IMR-90 (cell line): ENCODE measurements around the gene FAM217A. TPM values are rescaled to one million over a fixed set of nuclear protein-coding genes. Genes with fewer than 3 reads are reported as not detected.

Experiments
- ATAC-seq: fragments of 200-7000 bp; cut with Tn5 transposase; 2 replicates; pipeline ENCODE4 v1.9.1; 2020; ENCODE audit warnings: low read depth, mild to moderate bottlenecking, moderate library complexity
- BruUV-seq: library from RNA; stranded (reverse); fragments of 400-500 nt; replicated peaks from 2 replicates; lab custom pipeline; 2021; lab: Mats Ljungman, UMichigan
- CTCF ChIA-PET: fragments of 300-600 bp; formaldehyde crosslinking; extraction: SDS; loops from one replicate; lab custom pipeline; 2021; ENCODE audit warnings: antibody characterized with exemption; lab: Yijun Ruan, JAX
- POLR2A ChIA-PET: fragments of 300-600 bp; sonication (Branson Sonifier 250); formaldehyde crosslinking; loops from one replicate; lab custom pipeline; 2022; ENCODE audit warnings: antibody characterized with exemption; ENCODE audit not compliant: unreplicated experiment; lab: Charles Lee
- DNase-seq: peaks from one replicate; pipeline ENCODE4 v3.0.0; 2013
- H2AFZ ChIP-seq: replicated peaks from 2 replicates; pipeline ENCODE3; 2013; ENCODE audit warnings: low read length, mild to moderate bottlenecking; ENCODE audit not compliant: poor library complexity
- H2AK5ac ChIP-seq: 2 replicates; pipeline ENCODE4 v1.6.1; 2013; ENCODE audit warnings: low read depth, low read length, inconsistent platforms
- H2AK9ac ChIP-seq: replicated peaks from 2 replicates; pipeline ENCODE3; 2013; ENCODE audit warnings: mild to moderate bottlenecking, low read depth, low read length, moderate library complexity; ENCODE audit not compliant: poor library complexity
- H2BK120ac ChIP-seq: 2 replicates; pipeline ENCODE4 v1.6.1; 2013; ENCODE audit warnings: low read depth, low read length, inconsistent platforms
- H2BK15ac ChIP-seq: 3 replicates; pipeline ENCODE4 v1.6.1; 2013; ENCODE audit warnings: low read depth, low read length, inconsistent platforms
- H2BK20ac ChIP-seq: 2 replicates; pipeline ENCODE4 v1.6.1; 2013; ENCODE audit warnings: low read depth, mild to moderate bottlenecking, inconsistent platforms, low read length, moderate library complexity
- H2BK5ac ChIP-seq: 2 replicates; pipeline ENCODE4 v1.6.1; 2013; ENCODE audit warnings: mild to moderate bottlenecking, low read depth, low read length, inconsistent platforms; ENCODE audit not compliant: poor library complexity, severe bottlenecking
- H3K14ac ChIP-seq: replicated peaks from 2 replicates; pipeline ENCODE4 v1.6.1; 2013; ENCODE audit warnings: low read depth, low read length, inconsistent platforms
- H3K18ac ChIP-seq: 2 replicates; pipeline ENCODE4 v1.6.1; 2013; ENCODE audit warnings: low read depth, low read length, control low read depth
- H3K23ac ChIP-seq: 2 replicates; pipeline ENCODE4 v1.6.1; 2013; ENCODE audit warnings: low read depth, low read length, inconsistent platforms
- H3K27ac ChIP-seq: 2 replicates; pipeline ENCODE4 v1.5.1; 2013; ENCODE audit warnings: mild to moderate bottlenecking, control low read depth, low read length; ENCODE audit not compliant: insufficient read depth
- H3K27me3 ChIP-seq: 2 replicates; pipeline ENCODE4 v1.6.1; 2013; ENCODE audit warnings: low read length; ENCODE audit not compliant: control insufficient read depth, insufficient read depth
- H3K36me3 ChIP-seq: 2 replicates; pipeline ENCODE4 v1.6.1; 2013; ENCODE audit warnings: low read length, mixed read lengths; ENCODE audit not compliant: control insufficient read depth, insufficient read depth
- H3K4ac ChIP-seq: 2 replicates; pipeline ENCODE4 v1.6.1; 2013; ENCODE audit warnings: low read depth, low read length, inconsistent platforms
- H3K4me1 ChIP-seq: 2 replicates; pipeline ENCODE4 v1.6.1; 2013; ENCODE audit warnings: low read length, mixed read lengths; ENCODE audit not compliant: control insufficient read depth, insufficient read depth
- H3K4me2 ChIP-seq: 2 replicates; pipeline ENCODE4 v1.6.1; 2013; ENCODE audit warnings: low read depth, mild to moderate bottlenecking, control low read depth, low read length, moderate library complexity
- H3K4me3 ChIP-seq: 2 replicates; pipeline ENCODE4 v1.5.1; 2013; ENCODE audit warnings: low read depth, mild to moderate bottlenecking, control low read depth, low read length, moderate library complexity; ENCODE audit not compliant: insufficient read depth
- H3K56ac ChIP-seq: 2 replicates; pipeline ENCODE4 v1.6.1; 2013; ENCODE audit warnings: low read length, inconsistent platforms; ENCODE audit not compliant: insufficient read depth; ENCODE audit errors: extremely low read depth
- H3K79me1 ChIP-seq, 2 experiments: 2 replicates each; pipeline ENCODE4 v1.6.1; 2013; ENCODE audit warnings: low read length in 2 of 2, inconsistent platforms in 1 of 2, low read depth in 1 of 2
- H3K9ac ChIP-seq: 2 replicates; pipeline ENCODE4 v1.6.1; 2013; ENCODE audit warnings: low read depth, low read length, control low read depth
- H3K9me1 ChIP-seq: 2 replicates; pipeline ENCODE4 v1.6.1; 2013; ENCODE audit warnings: low read length, inconsistent platforms; ENCODE audit not compliant: insufficient read depth
- H3K9me3 ChIP-seq: 2 replicates; pipeline ENCODE4 v1.6.1; 2013; ENCODE audit warnings: low read length; ENCODE audit not compliant: control insufficient read depth, insufficient read depth
- H4K20me1 ChIP-seq: 2 replicates; pipeline ENCODE4 v1.6.1; 2013; ENCODE audit warnings: low read length, inconsistent platforms; ENCODE audit not compliant: insufficient read depth
- H4K5ac ChIP-seq: 2 replicates; pipeline ENCODE4 v1.6.1; 2013; ENCODE audit warnings: mild to moderate bottlenecking, low read depth, low read length, control low read depth
- H4K8ac ChIP-seq, 2 experiments: 2 replicates each; pipeline ENCODE4 v1.6.1; 2013; ENCODE audit warnings: low read depth in 2 of 2, low read length in 2 of 2, control low read depth in 1 of 2, inconsistent platforms in 1 of 2
- H4K91ac ChIP-seq: 2 replicates; pipeline ENCODE4 v1.6.1; 2013; ENCODE audit warnings: low read depth, low read length, inconsistent platforms; ENCODE audit not compliant: insufficient read depth
- FOS ChIP-seq: fragments of 150-350 bp; IDR thresholded peaks from 2 replicates; pipeline ENCODE4 v1.6.1; 2016; ENCODE audit warnings: low read depth, low read length
- MAFK ChIP-seq: IDR thresholded peaks from 2 replicates; pipeline ENCODE4 v1.6.1; 2012; ENCODE audit warnings: low read depth, low read length, improper control_type of control experiment
- WGBS, 2 experiments: methylation state at CpG; one replicate each; pipeline versions ENCODE4 v1.1.5 to v1.1.7; 2013; ENCODE audit warnings: missing lambda C conversion rate in 2 of 2; ENCODE audit not compliant: insufficient read length in 1 of 2; ENCODE audit errors: extremely low coverage in 2 of 2; 5-methylcytosine and 5-hydroxymethylcytosine counted together
- dilution Hi-C: fragments of 300-500 bp; cut with HindIII; formaldehyde crosslinking; loops from one replicate; pipeline ENCODE4 v1.14.3; 2018; ENCODE audit warnings: low sequenced_read_pairs; ENCODE audit not compliant: unreplicated experiment
- in situ Hi-C: fragments of 300-500 bp; cut with MboI; formaldehyde crosslinking; loops from 3 replicates; pipeline ENCODE4 v1.14.3; 2019; ENCODE audit warnings: low sequenced_read_pairs, inconsistent platforms, mixed read lengths
- intact Hi-C: fragments of 100-400 bp; cut with micrococcal nuclease; formaldehyde crosslinking; loops from 2 replicates; pipeline ENCODE4 v1.10.0; 2022
- polyA plus RNA-seq, 3 experiments: library from polyadenylated mRNA; depleted of rRNA; stranded (reverse); fragments of >200 nt; gene quantifications; 2 replicates each; pipeline ENCODE4 v1.2.3, GENCODE V29; 2012; ENCODE audit warnings: low replicate concordance in 1 of 3
- total RNA-seq: library from RNA; depleted of rRNA; stranded (reverse); fragments of >200 nt; gene quantifications from 2 replicates; pipeline ENCODE4 v1.2.3, GENCODE V29; 2012

The FAM217A gene
- total and polyA plus RNA-seq, 2 of the 4 experiments (the other 2 are of a cell fraction): not detected

DNA sequence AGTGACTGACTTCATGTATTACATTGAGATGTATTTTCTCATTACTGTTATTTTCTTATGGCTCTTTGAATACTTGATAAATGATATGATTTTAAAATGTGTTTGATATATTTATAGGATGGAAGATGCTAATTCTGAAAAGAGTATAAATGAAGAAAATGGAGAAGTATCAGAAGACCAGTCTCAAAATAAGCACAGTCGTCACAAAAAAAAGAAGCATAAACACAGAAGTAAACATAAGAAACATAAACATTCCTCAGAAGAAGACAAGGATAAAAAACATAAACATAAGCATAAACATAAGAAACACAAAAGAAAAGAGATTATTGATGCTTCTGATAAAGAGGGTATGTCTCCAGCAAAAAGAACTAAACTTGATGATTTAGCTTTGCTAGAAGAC, 47.5 kb downstream of the FAM217A start:
- BruUV-seq: no TSS peak
- no peak overlapping the region for H2BK120ac ChIP-seq
- TF ChIP-seq MAFK (peak; percentile 76), FOS (no peak)
- no peak overlapping the region for H4K8ac ChIP-seq
- no peaks in the 10 kb centered on the region for H3K27me3 ChIP-seq
- no peak overlapping the region for H3K4me2 ChIP-seq
- H3K4ac ChIP-seq: no peak overlapping the region
- no peak overlapping the region for H4K5ac ChIP-seq
- H3K18ac ChIP-seq: no peak overlapping the region
- CTCF ChIA-PET: no interaction called here
- H3K27ac ChIP-seq: no peak overlapping the region
- dilution Hi-C loops: no loop called here
- H2AK9ac ChIP-seq: no peak overlapping the region
- no peak overlapping the region for H2BK20ac ChIP-seq
- H3K23ac ChIP-seq: no peak overlapping the region
- no peak overlapping the region for H3K4me3 ChIP-seq
- ATAC-seq (no peak), DNase-seq (no peak)
- WGBS, 2 experiments: no CpG with 5 or more reads among the region's 1 CpG
- no peak overlapping the region for H3K56ac ChIP-seq
- H3K14ac ChIP-seq: no peak overlapping the region
- peaks cover 39 to 63% of the 10 kb centered on the region in 2 experiments for H3K79me1 ChIP-seq
- POLR2A ChIA-PET: no interaction called here
- H3K36me3 ChIP-seq: peaks cover 14% of the 10 kb centered on the region
- intact Hi-C loops: no loop called here
- H3K9ac ChIP-seq: no peak overlapping the region
- H4K20me1 ChIP-seq: peaks cover 46% of the 10 kb centered on the region
- no peak overlapping the region for H2BK15ac ChIP-seq
- H2BK5ac ChIP-seq: no peak overlapping the region
- no peak overlapping the region for H2AK5ac ChIP-seq
- H2AFZ ChIP-seq: no peak overlapping the region
- H3K9me1 ChIP-seq: peaks cover 9% of the 10 kb centered on the region
- no peaks in the 10 kb centered on the region for H3K9me3 ChIP-seq
- H4K91ac ChIP-seq: no peak overlapping the region
- in situ Hi-C loops: no loop called here
- H3K4me1 ChIP-seq: no peaks in the 10 kb centered on the region; the same call in 1 of the 2 replicates
